Kidney (tissue), 14 donors: ENCODE measurements around the gene TTBK2. TPM values are rescaled to one million over a fixed set of nuclear protein-coding genes. Genes with fewer than 3 reads are reported as not detected.

Experiments
- DNase-seq, 5 donors: peaks; one replicate each; pipeline ENCODE4 v3.0.0-alpha.2; 2013 to 2020
- FAIRE-seq: peaks from 2 replicates; lab custom pipeline; 2012; peaks lifted over from hg19 to GRCh38; lab: Jason Lieb, UNC
- H3K27ac ChIP-seq, 2 donors: one replicate each; pipeline ENCODE4 v1.7.0; 2013; ENCODE audit warnings: low read depth in 2 of 2, low read length in 2 of 2, inconsistent platforms in 1 of 2
- H3K27me3 ChIP-seq: one replicate; pipeline ENCODE4 v1.7.1; 2013; ENCODE audit warnings: low read length, inconsistent platforms; ENCODE audit not compliant: control insufficient read depth, insufficient read depth
- H3K36me3 ChIP-seq, 3 donors: one replicate each; pipeline versions ENCODE4 v1.7.0 to v1.7.1; 2013; ENCODE audit warnings: low read length in 3 of 3, control low read depth in 1 of 3, inconsistent platforms in 1 of 3; ENCODE audit not compliant: insufficient read depth in 3 of 3, control insufficient read depth in 2 of 3
- H3K4me1 ChIP-seq, 3 donors: one replicate each; pipeline versions ENCODE4 v1.7.0 to v1.7.1; 2013; ENCODE audit warnings: low read length in 3 of 3, inconsistent platforms in 1 of 3, low read depth in 1 of 3; ENCODE audit not compliant: control insufficient read depth in 2 of 3, insufficient read depth in 2 of 3
- H3K4me3 ChIP-seq, 3 donors: one replicate each; pipeline versions ENCODE4 v1.7.0 to v1.8.1; 2013; ENCODE audit warnings: low read length in 3 of 3, control low read depth in 1 of 3, inconsistent platforms in 1 of 3
- H3K9ac ChIP-seq, 3 donors: one replicate each; pipeline versions ENCODE4 v1.7.0 to v1.7.1; 2013; ENCODE audit warnings: low read length in 3 of 3, control low read depth in 1 of 3, inconsistent platforms in 1 of 3
- H3K9me3 ChIP-seq, 3 donors: one replicate each; pipeline versions ENCODE4 v1.7.0 to v1.7.1; 2013; ENCODE audit warnings: low read length in 3 of 3, control low read depth in 1 of 3, inconsistent platforms in 1 of 3; ENCODE audit not compliant: control insufficient read depth in 2 of 3, insufficient read depth in 1 of 3
- intact Hi-C: fragments of 100-400 bp; cut with DNase I; formaldehyde crosslinking; loops from one replicate; pipeline ENCODE4 v1.11.1; 2022
- polyA plus RNA-seq: library from polyadenylated mRNA; stranded (reverse); fragments of 350-450 nt; fragmentation: Illumina TruSeq; extraction: RNeasy Lipid Tissue Mini Kit (QIAGEN cat#74804); gene quantifications from one replicate; pipeline ENCODE4 v1.2.3, GENCODE V29; 2014; ENCODE audit warnings: low read depth, low replicate concordance; ENCODE audit not compliant: insufficient read depth
- total RNA-seq: library from RNA; stranded (reverse); fragmentation: NEBNext Ultra II Directional; extraction: Animal tissue kit (Norgen Biotek cat#: 25700); gene quantifications from one replicate; pipeline ENCODE4 v1.2.1, GENCODE V29; 2021
- TF ChIP-seq, protein P1 (sequence below): IDR thresholded peaks from 3 replicates; pipeline ENCODE4 v1.5.1; 2012; ENCODE audit warnings: mild to moderate bottlenecking, moderate library complexity, borderline replicate concordance; ENCODE audit not compliant: insufficient read depth; ENCODE audit errors: extremely low read depth
- donor health status: control.
- donor health status: control.
- donor health status: control.
- donor health status: control.
- donor health status: control.
- donor health status: DM: yes; HTN: yes; CAD: no.
- donor health status: Normal renal cell carcinoma (clear cell type).

Gene TTBK2
- total and polyA plus RNA-seq, 2 donors from 2014 or later: 1.9 to 19.1 TPM

DNA sequence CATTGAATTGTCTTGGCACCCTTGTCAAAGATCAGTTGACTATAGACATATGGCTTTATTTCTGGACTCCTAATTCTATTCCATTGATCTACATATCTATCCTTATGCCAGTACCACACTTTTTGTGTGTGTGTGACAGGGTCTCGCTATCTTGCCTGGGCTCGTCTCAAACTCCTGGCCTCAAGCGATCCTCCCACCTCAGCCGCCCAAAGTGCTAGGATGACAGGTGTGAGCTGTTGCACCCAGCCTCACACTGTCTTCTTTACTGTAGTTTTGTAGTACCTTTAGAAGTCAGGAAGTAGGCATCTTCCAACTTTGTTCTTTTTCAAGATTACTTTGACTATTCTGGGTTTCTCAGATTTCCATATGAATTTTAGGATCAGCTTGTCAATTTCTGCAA lies 208.0 kb downstream of the TTBK2 start:
- H3K4me3 ChIP-seq: no peak overlapping the region
- H3K36me3 ChIP-seq: no peaks in the 10 kb centered on the region
- TF ChIP-seq, protein P1, sequence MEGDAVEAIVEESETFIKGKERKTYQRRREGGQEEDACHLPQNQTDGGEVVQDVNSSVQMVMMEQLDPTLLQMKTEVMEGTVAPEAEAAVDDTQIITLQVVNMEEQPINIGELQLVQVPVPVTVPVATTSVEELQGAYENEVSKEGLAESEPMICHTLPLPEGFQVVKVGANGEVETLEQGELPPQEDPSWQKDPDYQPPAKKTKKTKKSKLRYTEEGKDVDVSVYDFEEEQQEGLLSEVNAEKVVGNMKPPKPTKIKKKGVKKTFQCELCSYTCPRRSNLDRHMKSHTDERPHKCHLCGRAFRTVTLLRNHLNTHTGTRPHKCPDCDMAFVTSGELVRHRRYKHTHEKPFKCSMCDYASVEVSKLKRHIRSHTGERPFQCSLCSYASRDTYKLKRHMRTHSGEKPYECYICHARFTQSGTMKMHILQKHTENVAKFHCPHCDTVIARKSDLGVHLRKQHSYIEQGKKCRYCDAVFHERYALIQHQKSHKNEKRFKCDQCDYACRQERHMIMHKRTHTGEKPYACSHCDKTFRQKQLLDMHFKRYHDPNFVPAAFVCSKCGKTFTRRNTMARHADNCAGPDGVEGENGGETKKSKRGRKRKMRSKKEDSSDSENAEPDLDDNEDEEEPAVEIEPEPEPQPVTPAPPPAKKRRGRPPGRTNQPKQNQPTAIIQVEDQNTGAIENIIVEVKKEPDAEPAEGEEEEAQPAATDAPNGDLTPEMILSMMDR: no peak
- intact Hi-C loops: no loop called here
- H3K27me3 ChIP-seq: no peaks in the 10 kb centered on the region
- no peak for FAIRE-seq
- no peaks in the 10 kb centered on the region for H3K9me3 ChIP-seq
- no peak overlapping the region for H3K9ac ChIP-seq
- H3K27ac ChIP-seq: no peak overlapping the region
- H3K4me1 ChIP-seq: no peaks in the 10 kb centered on the region
- DNase-seq: no peak

DNA sequence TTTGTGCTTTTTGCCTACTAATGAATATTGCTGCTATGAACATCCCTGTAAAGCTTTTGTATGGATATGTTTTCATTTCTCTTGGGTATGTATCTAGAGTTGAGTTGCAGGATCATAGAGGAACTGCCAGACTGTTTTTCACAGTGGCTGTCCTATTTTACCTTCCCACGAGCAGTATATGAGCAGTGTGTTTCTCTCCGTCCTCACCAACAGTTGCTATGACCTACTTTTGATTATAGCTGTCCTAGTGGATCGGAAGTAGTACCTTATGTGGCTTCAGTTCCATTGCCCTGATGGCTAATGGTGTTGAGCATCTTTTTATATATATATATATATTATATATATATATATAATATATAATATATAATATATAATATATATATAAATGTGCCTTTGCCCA lies 208.8 kb downstream of the TTBK2 start:
- Histone ChIP-seq H3K9me3 (no peaks in the 10 kb centered on the region), H3K9ac (no peak overlapping the region), H3K4me3 (no peak overlapping the region), H3K4me1 (no peaks in the 10 kb centered on the region), H3K27ac (no peak overlapping the region), H3K27me3 (no peaks in the 10 kb centered on the region), H3K36me3 (no peaks in the 10 kb centered on the region)
- TF ChIP-seq, protein P1: no peak
- DNase-seq: no peak
- no peak for FAIRE-seq
- intact Hi-C loops: no loop called here

DNA sequence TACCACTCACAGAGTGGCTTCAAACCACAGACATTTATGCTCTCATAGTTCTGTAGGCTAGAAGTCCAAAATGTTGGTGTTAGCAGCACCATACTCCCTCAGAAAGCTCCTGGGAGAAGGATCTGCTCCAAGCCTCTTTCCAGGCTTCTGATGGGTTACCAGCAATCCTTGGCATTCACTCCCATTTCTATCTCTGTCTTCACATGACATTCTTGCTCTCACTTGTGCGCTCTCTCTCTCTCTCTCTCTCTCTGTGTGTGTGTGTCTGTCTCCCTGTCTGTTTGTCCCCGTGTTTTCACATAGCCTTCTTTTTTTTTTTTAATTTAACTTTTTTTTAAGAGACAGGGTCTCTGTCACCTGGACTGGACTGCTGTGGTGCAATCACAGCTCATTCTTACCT lies 209.9 kb downstream of the TTBK2 start:
- H3K4me3 ChIP-seq: no peak overlapping the region
- TF ChIP-seq, protein P1: no peak
- no peaks in the 10 kb centered on the region for H3K4me1 ChIP-seq
- no peaks in the 10 kb centered on the region for H3K9me3 ChIP-seq
- intact Hi-C loops: no loop called here
- no peak overlapping the region for H3K27ac ChIP-seq
- H3K36me3 ChIP-seq: no peaks in the 10 kb centered on the region
- H3K9ac ChIP-seq: no peak overlapping the region
- no peaks in the 10 kb centered on the region for H3K27me3 ChIP-seq
- FAIRE-seq (no peak), DNase-seq (no peak)

DNA sequence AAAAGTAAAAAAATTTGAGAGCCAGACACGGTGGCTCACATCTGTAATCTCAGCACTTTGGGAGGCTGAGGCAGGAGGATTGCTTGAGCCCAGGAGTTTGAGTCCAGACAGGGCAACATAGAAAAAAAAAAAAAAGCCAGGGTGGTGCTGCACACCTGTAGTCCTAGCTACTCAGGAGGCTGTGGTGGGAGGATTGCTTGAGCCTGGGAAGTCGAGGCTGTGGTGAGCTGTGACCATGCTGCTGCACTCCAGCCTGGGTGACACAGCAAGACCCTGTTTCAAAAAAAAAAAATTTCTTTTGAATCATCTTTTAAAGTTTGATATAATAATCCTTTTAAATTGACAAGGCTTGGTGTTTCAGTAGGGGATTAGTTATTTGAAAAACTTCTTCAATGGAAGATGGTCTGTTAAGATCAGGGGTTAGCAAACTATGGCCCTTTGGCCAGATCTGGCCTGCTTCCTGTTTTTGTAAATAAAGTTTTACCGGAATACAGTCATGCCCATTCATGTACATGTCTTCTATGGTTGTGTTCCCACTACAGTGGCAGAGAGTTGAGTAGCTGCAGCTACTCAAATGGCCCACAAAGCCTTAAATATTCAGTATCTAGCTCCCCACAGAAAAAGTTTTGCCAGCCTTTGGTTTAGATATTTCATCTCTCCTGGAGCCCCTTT lies 212.6 kb downstream of the TTBK2 start:
- no peak overlapping the region for H3K27ac ChIP-seq
- intact Hi-C loops: no loop called here
- no peak for FAIRE-seq

More for the DNA sequence above, 212.6 kb downstream of the TTBK2 start:
- Histone ChIP-seq H3K27me3 (no peaks in the 10 kb centered on the region), H3K9ac (no peak overlapping the region), H3K4me1 (no peaks in the 10 kb centered on the region), H3K9me3 (no peaks in the 10 kb centered on the region), H3K4me3 (no peak overlapping the region), H3K36me3 (no peaks in the 10 kb centered on the region)
- TF ChIP-seq, protein P1: no peak
- no peak for DNase-seq
